ENCODE measurements around the gene OR10V1.
"Not testable (repeated sequence)": the region's sequence is repeated elsewhere in the genome, so short reads cannot be mapped to it uniquely, and the experiment has no call there.

Gene OR10V1

GRCh38 chr11:59689015-59689414 is 24.6 kb downstream of the OR10V1 start:
- TF ChIP-seq ESRRG (CRISPR knock-in tag; IDR thresholded peaks at IDR 0.05) = no peak
- TF ChIP-seq, protein P1, sequence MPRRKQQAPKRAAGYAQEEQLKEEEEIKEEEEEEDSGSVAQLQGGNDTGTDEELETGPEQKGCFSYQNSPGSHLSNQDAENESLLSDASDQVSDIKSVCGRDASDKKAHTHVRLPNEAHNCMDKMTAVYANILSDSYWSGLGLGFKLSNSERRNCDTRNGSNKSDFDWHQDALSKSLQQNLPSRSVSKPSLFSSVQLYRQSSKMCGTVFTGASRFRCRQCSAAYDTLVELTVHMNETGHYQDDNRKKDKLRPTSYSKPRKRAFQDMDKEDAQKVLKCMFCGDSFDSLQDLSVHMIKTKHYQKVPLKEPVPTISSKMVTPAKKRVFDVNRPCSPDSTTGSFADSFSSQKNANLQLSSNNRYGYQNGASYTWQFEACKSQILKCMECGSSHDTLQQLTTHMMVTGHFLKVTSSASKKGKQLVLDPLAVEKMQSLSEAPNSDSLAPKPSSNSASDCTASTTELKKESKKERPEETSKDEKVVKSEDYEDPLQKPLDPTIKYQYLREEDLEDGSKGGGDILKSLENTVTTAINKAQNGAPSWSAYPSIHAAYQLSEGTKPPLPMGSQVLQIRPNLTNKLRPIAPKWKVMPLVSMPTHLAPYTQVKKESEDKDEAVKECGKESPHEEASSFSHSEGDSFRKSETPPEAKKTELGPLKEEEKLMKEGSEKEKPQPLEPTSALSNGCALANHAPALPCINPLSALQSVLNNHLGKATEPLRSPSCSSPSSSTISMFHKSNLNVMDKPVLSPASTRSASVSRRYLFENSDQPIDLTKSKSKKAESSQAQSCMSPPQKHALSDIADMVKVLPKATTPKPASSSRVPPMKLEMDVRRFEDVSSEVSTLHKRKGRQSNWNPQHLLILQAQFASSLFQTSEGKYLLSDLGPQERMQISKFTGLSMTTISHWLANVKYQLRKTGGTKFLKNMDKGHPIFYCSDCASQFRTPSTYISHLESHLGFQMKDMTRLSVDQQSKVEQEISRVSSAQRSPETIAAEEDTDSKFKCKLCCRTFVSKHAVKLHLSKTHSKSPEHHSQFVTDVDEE (CRISPR knock-in tag; IDR thresholded peaks at IDR 0.05) = no peak
- no peak for TF ChIP-seq CSRNP3 (CRISPR knock-in tag; IDR thresholded peaks at IDR 0.05)
- no peak for ATAC-seq

DNA sequence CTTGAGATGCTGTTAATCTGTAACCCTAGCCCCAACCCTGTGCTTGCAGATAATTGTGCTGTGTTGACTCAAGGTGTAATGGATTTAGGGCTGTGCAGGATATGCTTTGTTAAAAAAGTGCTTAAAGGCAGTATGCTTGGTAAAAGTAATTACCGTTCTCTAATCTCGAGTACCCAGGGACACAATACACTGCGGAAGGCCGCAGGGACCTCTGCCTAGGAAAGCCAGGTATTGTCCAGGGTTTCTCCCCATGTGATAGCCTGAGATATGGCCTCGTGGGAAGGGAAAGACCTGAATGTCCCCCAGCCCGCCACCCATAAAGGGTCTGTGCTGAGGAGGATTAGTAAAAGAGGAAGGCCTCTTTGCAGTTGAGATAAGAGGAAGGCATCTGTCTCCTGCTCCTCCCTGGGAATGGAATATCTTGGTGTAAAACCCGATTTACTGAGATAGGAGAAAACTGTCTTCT is 32.4 kb downstream of the OR10V1 start:
- ATAC-seq = not testable (repeated sequence)

GRCh38 chr11:59680287-59681154 is 33.1 kb downstream of the OR10V1 start:
- TF ChIP-seq CSRNP3 (CRISPR knock-in tag; IDR thresholded peaks at IDR 0.05) = no peak
- no peak for TF ChIP-seq TCF4 (CRISPR knock-in tag; IDR thresholded peaks at IDR 0.05; ENCODE audit: borderline replicate concordance)
- no peak for TF ChIP-seq ZFP3 (CRISPR knock-in tag; IDR thresholded peaks at IDR 0.05)
- no peak for TF ChIP-seq BACH2 (CRISPR knock-in tag; IDR thresholded peaks at IDR 0.05; ENCODE audit: borderline replicate concordance)
- TF ChIP-seq ZC3H10 (CRISPR knock-in tag; IDR thresholded peaks at IDR 0.05) = no peak
- no peak for TF ChIP-seq CSDC2 (CRISPR knock-in tag; IDR thresholded peaks at IDR 0.05)
- no peak for TF ChIP-seq OSR1 (CRISPR knock-in tag; IDR thresholded peaks at IDR 0.05)
- TF ChIP-seq TOX (CRISPR knock-in tag; IDR thresholded peaks at IDR 0.05; ENCODE audit: borderline replicate concordance) = no peak
- TF ChIP-seq ESRRG (CRISPR knock-in tag; IDR thresholded peaks at IDR 0.05) = no peak
- TF ChIP-seq RARB (CRISPR knock-in tag; IDR thresholded peaks at IDR 0.05) = no peak
- TF ChIP-seq ISL1 (CRISPR knock-in tag; IDR thresholded peaks at IDR 0.05) = no peak
- TF ChIP-seq, protein P1 (CRISPR knock-in tag; IDR thresholded peaks at IDR 0.05) = no peak
- TF ChIP-seq PPARA (CRISPR knock-in tag; IDR thresholded peaks at IDR 0.05; ENCODE audit: borderline replicate concordance) = no peak
- no peak for TF ChIP-seq GLIS3 (CRISPR knock-in tag; IDR thresholded peaks at IDR 0.05)
- TF ChIP-seq ARNTL (CRISPR knock-in tag; IDR thresholded peaks at IDR 0.05; ENCODE audit: borderline replicate concordance, low read depth) = no peak
- no peak for TF ChIP-seq ZFP30 (CRISPR knock-in tag; IDR thresholded peaks at IDR 0.05)
- peak; percentile 100 for ATAC-seq

- TF ChIP-seq CSRNP3 (CRISPR knock-in tag; IDR thresholded peaks at IDR 0.05) (no peak), ZNF8 (CRISPR knock-in tag; IDR thresholded peaks at IDR 0.05) (no peak), ZC3H10 (CRISPR knock-in tag; IDR thresholded peaks at IDR 0.05) (no peak), ARNTL (CRISPR knock-in tag; IDR thresholded peaks at IDR 0.05; ENCODE audit: borderline replicate concordance, low read depth) (no peak)
- ATAC-seq = no peak
These were observed 34.3 kb downstream of the OR10V1 start for GRCh38 chr11:59679347-59679746.
